GM21526 (cell line): ENCODE results near the gene TMPRSS9.
"Not testable (repeated sequence)": the region's sequence is repeated elsewhere in the genome, so short reads cannot be mapped to it uniquely, and the experiment has no call there.

Source experiments
- ATAC-seq: cut with Tn5 transposase; IDR thresholded peaks from one replicate; pipeline ENCODE4 v1.9.1; 2021; ENCODE audit warnings: moderate library complexity; ENCODE audit not compliant: unreplicated experiment, low FRiP score

TMPRSS9 gene

DNA sequence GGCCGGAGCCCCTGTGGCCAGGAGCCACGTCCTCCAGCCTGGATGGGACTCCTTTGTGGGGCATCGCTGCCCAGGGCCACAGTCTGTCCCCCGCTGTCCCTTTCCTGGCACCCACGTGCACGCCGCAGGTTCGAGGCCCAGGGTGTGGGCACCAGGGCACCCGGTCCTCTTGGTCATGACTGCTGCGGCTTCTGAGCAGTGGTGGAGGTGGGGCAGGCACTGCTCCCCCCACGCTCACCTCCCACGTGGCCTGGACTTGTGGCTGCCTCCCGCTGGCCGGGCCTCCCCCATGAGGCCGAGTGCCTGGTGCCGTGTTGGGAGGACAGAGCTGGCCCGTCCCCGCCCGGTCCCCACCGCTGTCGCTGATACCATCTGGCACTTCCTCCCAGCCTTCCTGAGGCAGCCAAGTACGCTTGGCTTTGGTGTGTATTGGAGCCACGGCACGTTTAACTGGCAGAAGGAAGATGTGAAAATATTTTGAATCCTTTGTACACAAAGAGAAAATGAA, 18.8 kb upstream of the TMPRSS9 start:
- no peak for ATAC-seq

DNA sequence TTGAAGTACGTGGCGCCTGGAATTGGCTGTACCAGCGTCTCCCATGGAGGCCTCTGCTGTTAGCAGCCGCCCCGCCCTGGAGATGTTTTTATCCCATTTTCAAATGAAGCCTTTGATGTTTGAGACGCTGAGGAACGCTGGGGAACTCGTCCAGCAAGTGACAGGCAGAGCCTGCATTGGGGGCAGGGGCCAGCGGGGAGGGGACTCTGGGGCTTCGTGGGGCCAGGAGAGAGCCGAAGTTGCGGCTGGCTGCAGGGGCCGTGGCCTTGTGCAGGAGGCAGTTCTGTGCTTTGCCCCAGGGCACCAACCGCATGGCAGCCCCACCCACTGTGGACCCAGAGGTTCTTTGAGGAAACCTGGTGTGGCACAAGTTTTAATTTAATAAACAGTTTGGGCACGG, 18.1 kb upstream of the TMPRSS9 start:
- ATAC-seq, result no peak

DNA sequence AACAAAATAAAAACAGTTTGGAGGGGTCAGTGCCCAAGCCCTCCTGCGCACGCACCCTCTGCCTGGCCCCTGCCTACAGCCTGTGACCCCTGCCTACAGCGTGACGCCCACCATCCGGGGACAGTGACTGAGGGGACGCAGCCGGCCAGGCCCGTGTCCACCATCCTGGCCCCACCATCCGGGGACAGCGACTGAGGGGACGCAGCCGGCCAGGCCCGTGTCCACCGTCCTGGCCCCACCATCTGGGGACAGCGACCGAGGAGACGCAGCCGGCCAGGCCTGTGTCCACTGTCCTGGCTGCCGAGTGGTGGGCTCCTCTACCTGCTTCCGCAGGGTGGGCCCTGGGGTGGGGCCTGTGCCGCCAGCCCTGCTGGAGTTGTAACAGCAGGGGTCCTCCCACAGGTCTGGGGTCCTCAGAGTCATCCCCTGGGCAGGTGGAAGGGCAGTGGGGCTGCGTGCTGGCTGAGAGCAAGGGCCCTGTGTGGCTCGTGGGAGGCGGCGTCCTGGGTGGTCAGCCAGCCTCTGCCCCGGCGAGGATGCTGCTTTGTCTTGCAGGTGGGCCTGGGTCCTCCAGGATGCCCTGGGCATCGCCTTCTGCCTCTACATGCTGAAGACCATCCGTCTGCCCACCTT, 17.3 kb upstream of the TMPRSS9 start:
- ATAC-seq, result no peak

DNA sequence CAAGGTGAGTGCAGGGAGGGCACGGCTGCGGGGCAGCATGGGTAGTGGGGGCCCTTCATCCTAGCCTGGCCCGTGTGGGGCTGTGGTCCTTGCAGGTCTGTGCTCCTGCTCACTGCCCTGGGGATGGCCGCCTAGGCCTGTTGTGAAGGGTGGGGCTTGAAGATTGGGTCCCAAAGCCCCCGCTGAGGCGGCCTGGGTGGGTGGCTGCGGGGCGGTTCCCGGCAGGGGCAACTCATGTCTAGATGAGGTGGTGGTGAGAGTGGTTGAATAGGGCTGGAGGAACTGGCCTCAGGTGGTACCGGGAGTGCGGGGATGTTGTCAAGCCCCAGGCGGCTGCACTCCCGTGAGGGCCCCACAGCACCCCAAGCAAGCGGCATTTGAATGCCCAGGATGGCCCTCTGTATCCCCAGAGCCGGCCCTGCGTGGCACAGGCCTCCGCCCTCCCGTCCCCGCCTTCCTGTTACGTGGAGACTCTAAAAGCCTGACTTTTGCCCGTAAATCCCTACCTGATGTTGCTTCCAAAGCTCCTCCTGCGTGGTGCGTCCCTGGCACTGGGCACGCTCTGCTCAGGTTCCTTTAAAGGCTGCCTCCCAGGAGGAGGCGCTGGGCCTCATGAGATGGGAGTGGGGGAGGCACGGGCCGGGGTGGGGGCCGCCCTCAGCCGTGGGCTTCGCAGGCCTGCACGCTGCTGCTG, 16.6 kb upstream of the TMPRSS9 start:
- ATAC-seq, result no peak

DNA sequence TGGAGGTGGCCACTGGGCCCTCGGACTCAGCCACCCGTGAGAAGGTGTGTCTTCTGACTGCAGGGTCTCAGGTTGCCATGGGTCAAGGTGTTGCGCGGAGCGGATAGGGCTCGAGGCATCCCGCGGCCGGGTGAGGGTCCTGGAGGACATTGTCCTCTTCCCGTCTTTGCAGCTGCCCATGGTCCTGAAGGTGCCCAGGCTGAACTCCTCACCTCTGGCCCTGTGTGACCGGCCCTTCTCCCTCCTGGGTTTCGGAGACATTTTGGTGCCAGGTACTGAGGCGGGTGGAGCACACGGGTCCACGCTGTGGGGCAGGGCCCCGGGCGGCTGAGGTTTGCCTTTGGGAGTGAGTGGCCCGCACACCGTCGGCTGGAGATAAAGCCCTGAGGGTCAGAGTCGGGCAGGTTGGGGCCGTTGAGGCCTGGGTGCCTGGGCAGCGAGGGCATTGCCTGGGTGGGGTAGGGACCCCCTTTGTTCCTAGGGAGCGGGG, 15.6 kb upstream of the TMPRSS9 start:
- no peak for ATAC-seq

DNA sequence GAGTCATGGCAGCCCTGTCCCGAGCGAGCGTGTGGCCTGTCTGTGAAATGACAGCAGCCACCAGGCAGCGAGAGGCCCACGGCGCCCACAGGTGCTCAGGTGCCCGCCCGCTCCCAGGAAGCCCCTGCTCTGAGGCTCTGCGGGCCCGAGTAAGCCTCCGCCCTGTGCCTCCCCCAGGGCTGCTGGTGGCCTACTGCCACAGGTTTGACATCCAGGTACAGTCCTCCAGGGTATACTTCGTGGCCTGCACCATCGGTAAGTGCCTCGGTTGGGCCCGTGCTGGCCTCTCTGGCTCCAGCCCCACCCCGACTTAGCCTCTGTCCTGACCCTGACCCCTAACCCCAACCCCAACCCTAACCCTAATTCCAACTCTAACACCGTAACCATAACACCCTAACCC, 15.0 kb upstream of the TMPRSS9 start:
- ATAC-seq, result no peak

DNA sequence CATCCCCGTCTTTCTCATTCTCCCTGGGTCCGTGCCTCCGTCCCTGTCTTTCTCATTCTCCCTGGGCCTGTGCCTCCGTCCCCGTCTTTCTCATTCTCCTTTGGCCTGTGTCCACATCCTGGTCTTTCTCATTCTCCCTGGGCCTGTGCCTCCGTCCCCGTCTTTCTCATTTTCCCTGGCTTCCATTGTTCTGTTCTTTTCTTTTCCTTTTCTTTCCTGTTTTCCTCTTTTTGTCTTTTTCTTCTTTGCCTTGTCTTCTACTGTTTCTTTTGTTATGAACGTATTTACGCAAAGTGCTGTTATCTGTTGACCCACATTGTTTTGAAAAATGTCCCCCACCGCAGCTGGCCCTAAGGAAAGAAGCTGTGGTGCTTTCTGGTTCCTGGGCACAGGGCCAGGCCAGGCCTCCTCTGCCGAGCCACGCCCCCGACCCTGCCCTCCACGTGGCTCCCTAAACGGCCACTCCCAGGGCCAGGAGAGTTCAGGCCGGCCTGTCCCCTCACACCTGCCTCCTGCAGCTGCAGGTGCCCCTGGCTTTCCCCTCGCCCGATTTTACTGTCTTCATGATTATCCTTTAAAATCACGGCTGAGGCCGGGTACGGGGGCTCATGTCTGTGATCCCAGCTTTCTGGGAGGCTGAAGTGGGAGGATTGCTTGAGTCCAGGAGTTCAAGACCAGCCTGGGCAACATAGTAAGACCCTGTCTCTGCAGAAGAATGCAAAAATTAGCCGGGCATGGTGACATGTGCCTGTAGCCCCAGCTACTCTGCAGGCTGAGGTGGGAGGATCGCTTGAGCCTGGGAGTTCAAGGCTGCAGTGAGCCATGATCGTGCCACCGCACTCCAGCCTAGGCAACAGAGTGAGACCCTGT, 14.0 kb upstream of the TMPRSS9 start:
- no peak for ATAC-seq

DNA sequence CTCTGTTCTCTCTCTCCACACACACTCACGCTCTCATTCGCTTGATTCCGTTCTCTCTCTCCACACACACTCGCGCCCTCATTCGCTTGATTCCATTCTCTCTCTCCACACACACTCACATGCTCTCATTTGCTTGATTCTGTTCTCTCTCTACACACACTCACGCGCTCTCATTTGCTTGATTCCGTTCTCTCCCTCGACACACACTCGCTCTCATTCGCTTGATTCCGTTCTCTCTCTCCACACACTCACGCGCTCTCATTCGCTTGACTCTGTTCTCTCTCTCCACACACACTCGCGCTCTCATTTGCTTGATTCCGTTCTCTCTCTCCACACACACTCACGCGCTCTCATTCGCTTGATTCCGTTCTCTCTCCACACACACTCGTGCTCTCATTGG, 10.2 kb upstream of the TMPRSS9 start:
- ATAC-seq, result not testable (repeated sequence)

DNA sequence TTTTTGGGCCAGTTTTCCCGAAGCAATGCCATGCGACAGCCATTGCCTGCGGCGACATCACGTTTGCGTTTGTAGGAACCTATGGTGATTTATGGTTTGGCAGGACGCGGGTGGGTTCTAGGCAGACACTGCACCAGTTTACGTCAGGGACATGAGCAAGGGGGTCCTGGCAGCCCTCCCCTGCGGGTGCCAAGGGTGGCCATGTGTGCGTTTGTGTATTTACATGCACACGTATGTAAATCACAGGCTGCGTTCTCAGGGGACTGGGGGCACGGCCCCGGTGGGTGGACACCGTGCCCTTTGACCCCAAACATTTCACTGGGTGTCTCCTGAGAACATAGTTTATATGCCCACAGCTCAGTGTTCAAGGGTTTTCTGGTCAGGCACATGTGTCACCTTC, 9.4 kb upstream of the TMPRSS9 start:
- no peak for ATAC-seq

DNA sequence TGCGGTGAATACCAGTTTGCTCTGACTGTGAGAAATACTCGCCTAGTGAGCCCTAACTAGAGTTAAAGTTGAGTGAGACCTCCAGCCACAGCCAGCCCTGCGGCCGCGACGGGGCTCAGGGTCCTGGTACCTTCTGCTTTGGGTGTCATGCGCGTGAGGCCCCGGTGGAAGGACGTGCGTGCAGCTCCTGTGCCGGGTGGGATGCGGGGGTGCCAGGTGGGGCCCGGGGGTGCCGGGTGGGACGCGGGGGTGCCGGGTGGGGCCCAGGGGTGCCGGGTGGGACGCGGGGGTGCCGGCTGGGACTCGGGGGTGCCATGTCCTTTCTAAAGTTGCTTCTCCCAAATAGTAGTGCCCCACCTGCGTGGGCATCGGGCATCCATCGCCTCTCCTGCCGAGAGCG, 8.5 kb upstream of the TMPRSS9 start:
- ATAC-seq, result no peak

DNA sequence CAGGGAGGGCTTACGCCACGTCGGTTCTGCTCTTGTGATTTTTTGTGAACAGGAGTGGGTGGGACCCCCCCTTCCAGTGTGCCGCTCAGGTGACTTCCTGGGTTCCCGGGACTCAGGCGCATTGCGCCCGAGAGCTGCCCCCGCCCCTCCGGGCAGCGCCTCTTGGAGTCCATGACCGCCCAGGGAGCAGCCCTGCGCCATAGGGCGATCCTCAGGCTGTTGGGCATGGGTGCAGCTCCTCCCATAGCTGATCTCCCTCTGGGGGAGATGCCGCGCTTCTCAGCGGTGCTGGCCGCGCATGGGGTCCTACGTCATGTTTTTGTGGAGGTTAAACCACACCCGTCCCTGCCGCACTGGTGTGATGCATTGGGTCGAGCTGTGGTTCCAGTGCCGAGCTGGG, 7.9 kb upstream of the TMPRSS9 start:
- no peak for ATAC-seq

DNA sequence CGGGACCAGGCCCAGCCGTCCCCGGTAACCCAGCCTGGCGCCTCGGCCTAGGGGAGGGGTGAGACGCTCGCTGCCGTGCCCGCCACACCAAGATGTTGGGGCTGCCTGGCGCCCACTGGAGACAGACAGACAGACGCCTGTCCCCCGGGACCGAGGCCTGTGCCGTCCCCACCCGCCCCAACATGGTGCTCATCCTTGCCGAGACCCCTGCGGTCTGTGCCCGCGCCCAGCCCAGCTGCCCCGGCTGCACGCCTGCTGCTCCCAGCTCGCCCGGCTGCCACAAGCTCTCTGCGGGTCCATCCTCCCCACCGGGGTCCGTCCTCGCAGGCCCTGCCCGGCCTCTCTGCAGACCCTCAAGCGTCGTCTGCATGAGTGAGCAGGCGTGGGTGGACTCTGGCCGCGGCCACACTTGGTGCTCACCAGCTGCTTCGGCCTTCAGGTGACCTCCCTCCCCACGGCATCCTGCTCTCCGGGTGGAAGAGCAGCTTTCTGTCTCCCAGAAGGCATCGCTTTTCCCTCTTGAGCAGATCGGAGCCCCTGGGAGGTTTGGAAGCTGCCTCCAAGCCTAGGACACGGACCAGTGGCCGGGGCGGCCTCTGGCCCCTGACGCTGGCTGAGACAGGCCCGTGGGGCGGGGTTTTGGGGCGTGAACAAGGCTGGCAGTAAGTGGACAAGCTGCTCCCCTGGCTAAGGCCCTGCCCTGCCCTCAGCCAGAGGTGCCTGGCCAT, 6.7 kb upstream of the TMPRSS9 start:
- no peak for ATAC-seq

DNA sequence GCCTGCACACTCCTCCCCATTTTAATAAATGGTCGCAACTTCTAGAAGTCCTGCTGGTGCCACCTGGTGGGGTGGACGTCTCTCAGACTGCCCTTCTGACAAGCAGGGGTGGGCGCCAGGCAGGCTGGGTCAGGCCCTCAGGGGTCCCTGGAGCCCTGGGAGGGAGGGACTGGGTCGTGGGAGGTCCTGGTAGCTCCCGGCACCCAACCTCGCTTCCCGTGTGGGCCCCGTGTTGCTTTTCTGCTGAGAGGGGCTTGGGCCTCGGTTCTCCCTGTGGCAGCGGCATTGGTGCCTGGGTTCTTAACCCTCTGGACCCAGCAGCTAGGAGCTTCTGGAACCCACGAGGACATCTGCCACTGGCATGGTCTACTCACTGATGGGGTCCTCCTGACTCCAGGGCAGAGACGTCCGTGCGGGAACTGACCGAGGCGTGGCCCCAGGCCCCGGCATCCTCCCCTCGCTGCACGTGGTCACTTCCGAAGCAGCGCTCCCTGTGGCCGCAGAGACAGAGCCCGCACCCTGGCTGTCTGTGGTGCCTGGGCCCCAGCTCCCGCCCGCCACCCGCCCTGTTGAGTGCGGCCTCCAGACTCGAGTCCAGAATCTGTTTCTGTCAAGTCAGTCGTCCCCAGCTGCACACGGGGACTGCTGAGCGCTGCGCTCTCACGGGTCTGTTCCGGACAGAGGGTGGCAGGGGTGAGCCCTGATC, 6.0 kb upstream of the TMPRSS9 start:
- no peak for ATAC-seq

DNA sequence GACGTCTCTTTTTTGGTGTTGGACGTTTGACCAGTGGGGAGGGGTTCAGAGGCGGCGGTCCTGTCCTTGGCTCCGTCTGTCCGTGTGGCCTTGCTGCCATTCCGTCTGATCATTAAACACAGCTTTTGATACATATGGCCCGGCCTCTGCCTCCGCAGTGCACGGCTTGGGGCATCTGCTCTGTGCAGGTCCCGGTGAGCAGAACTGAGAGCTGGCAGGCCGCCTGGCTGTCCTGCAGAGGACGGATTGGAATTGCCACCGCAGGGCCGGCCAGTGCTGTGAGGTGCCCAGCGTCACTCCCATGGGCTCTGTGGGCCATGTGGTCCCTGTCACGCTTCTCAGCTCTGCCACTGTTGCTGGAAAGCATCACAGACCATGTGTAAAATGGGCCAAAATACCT, 5.4 kb upstream of the TMPRSS9 start:
- no peak for ATAC-seq

DNA sequence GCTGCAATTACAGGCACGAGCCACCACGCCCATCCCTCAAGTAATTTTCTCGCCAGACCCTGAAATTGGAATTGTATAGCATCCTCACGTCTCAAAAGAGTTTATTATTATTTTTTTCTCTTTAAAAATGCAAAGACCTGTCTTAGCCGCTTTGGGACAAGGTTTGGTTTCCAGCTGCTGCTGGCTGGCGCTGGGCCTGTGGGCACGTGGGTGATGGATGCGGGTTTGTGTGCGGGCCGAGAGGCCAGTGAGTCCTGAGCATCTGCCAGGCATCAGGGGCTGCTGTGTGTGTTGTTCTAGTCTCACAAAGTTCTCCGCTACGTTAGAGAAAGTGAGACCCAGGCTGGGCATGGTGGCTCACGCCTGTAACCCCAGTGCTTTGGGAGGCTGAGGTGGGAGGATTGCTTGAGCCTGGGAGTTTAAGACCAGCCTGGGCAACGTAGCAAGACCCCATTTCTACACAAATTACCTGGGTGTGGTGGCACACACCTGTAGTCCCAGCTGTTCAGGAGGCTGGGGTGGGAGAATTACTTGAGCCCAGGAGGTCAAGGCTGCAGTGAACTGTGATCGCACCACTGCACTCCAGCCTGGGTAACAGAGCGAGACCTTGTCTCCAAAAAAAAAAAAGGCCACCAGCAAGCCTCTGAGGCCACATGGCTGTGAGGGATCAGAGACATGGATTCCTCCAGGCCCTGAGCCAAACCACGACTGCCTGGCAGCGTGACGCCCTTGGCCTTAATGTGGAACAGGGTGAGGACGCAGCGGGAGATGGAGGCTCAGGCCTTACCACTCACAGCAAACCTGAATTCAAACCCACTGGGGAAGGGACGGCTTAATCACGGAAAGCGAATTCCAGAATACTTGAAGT, 4.7 kb upstream of the TMPRSS9 start:
- ATAC-seq, result no peak

DNA sequence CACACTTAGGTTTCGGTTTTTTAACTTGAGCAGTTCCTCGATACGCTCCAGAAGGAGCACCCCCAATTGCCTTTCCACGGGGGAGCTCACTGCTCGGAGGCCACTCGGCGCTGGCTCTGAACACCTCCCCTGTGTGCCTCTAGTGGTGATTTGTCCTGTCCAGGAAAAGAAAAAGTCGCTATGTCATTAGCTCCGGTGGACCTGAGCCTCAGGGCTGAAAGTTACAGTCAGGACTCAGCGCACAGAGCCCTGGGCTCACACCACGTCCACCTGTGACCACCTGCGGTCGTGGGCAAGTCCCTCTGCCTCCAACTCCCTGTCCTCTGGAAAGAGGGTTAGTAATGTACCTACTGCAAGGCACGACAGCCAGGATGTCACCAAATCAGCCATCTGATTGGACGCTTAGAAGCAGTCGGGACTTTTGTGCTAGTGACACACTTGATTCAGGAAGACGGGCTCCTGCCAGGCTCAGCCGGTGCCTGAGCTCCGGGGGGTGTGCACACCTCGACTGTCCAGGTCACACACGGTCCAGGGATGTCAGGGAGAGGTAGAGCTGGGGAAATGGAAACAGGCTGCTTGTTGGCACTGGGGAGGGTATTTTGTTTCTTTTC, 3.9 kb upstream of the TMPRSS9 start:
- ATAC-seq, result no peak

DNA sequence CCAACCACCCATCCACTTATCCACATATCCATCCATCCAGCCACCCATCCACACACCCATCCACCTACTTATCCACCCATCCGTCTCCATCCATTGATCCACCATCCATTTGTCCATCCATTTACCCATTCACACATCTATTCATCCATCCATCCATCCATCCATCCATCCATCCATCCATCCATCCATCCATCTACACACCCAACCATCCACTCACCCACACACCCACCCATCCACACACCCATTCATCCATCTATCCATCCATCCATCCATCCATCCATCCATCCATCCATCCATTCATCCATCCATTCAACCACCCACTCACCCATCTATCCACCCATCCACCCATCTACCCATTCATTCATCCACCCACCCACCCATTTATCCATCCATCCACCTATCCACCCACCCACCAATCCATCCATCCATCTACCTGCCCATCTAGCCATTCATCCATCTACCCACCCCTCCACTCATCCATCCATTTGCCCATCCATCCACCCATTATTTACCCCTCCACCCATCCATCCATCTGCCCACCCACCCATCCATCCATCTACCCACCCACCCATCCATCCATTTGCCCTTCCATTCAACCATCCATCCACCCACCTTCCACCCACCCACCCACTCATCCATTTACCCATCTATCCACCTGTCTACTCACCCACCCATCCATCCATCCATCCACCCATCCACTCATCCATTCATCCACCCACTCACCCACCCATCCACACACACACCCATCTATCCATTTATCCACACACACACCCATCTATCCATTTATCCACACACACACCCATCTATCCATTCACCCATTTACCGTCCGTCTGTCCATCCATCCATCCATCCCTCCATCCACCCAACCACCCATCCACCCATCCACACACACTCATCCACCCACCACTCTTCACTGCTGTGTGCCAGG, 2.5 kb upstream of the TMPRSS9 start:
- ATAC-seq, result no peak
